ENCODE results near the gene DHX58. TPM values are rescaled to one million over a fixed set of nuclear protein-coding genes. Genes with fewer than 3 reads are reported as not detected.

DHX58 gene
- total and polyA plus RNA-seq, 2 donors from 2014 or later: 22.1 to 27.5 TPM

DNA sequence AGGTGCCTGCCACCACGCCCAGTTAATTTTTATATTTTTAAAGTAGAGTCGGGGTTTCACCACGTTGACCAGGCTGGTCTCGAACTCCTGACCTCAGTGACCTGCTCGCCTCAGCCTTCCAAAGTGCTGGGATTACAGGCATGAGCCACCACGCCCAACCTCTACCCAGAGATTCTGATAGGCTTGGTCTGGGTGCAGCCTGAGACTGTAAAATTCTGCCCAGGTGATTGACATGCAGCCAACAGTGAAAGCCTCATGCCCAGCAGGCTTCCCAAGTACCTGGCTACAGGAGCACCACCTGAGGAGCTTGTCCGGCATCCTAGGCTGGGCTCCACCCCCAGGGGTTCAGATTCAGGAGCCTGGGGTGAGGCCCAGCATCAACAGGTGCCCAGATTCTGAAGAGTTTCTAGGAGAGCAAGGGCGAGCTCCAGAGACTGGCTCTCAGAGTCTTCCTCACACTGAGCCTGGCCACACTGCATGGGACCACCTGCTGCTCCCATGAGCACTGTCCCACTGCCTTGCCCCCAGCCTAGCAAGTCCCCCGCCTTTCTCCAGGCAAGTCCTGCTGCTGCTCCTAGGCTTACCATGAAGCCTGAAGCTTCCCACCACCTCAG, 30.9 kb downstream of the DHX58 start:
- intact Hi-C loops (cut with DNase I): no loop called here
- no peak overlapping the region for H3K27ac ChIP-seq (ENCODE audit: low read depth in 2 of 2, low read length in 2 of 2)
- no peaks in the 10 kb centered on the region for H3K4me1 ChIP-seq (ENCODE audit: control insufficient read depth in 2 of 3, insufficient read depth in 2 of 3, low read depth in 1 of 3, low read length in 3 of 3)
- H3K9me3 ChIP-seq (ENCODE audit: control insufficient read depth in 2 of 3, insufficient read depth in 1 of 3, low read length in 3 of 3): no peaks in the 10 kb centered on the region
- no peaks in the 10 kb centered on the region for H3K27me3 ChIP-seq (ENCODE audit: control insufficient read depth, insufficient read depth, low read length)
- H3K36me3 ChIP-seq (ENCODE audit: control insufficient read depth in 2 of 3, insufficient read depth in 3 of 3, low read length in 3 of 3): no peaks in the 10 kb centered on the region
- FAIRE-seq: no peak
- no peak for DNase-seq
- no peak overlapping the region for H3K9ac ChIP-seq (ENCODE audit: low read length in 3 of 3)
- H3K4me3 ChIP-seq (ENCODE audit: low read length in 3 of 3): no peak overlapping the region
- TF ChIP-seq, protein P1, sequence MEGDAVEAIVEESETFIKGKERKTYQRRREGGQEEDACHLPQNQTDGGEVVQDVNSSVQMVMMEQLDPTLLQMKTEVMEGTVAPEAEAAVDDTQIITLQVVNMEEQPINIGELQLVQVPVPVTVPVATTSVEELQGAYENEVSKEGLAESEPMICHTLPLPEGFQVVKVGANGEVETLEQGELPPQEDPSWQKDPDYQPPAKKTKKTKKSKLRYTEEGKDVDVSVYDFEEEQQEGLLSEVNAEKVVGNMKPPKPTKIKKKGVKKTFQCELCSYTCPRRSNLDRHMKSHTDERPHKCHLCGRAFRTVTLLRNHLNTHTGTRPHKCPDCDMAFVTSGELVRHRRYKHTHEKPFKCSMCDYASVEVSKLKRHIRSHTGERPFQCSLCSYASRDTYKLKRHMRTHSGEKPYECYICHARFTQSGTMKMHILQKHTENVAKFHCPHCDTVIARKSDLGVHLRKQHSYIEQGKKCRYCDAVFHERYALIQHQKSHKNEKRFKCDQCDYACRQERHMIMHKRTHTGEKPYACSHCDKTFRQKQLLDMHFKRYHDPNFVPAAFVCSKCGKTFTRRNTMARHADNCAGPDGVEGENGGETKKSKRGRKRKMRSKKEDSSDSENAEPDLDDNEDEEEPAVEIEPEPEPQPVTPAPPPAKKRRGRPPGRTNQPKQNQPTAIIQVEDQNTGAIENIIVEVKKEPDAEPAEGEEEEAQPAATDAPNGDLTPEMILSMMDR (IDR thresholded peaks at IDR 0.05; ENCODE audit: borderline replicate concordance, extremely low read depth, insufficient read depth): no peak

DNA sequence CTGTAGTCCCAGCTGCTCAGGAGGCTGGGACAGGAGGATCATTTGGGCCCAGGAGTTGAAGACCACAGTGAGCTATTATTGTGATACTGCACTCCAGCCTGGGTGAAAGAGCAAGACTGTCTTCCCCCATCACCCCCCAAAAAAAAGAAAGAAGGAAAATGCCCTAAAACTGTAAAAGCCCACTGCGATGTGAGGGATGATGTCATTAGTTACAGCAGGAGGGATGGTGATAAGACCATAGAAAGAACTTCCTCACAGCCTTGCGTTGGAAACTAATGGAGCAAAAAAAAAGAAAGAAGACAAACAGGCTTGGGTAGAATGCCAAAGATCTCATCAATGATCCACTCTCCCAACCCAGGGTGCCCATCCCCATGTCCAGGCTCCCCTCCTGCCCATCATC, 33.0 kb downstream of the DHX58 start:
- no peaks in the 10 kb centered on the region for H3K36me3 ChIP-seq (ENCODE audit: control insufficient read depth in 2 of 3, insufficient read depth in 3 of 3, low read length in 3 of 3)
- H3K27me3 ChIP-seq (ENCODE audit: control insufficient read depth, insufficient read depth, low read length): no peaks in the 10 kb centered on the region
- H3K4me1 ChIP-seq (ENCODE audit: control insufficient read depth in 2 of 3, insufficient read depth in 2 of 3, low read depth in 1 of 3, low read length in 3 of 3): no peaks in the 10 kb centered on the region
- no peak overlapping the region for H3K27ac ChIP-seq (ENCODE audit: low read depth in 2 of 2, low read length in 2 of 2)
- no peak overlapping the region for H3K4me3 ChIP-seq (ENCODE audit: low read length in 3 of 3)
- DNase-seq (no peak), FAIRE-seq (no peak)
- no peak overlapping the region for H3K9ac ChIP-seq (ENCODE audit: low read length in 3 of 3)
- TF ChIP-seq, protein P1 (IDR thresholded peaks at IDR 0.05; ENCODE audit: borderline replicate concordance, extremely low read depth, insufficient read depth): no peak
- H3K9me3 ChIP-seq (ENCODE audit: control insufficient read depth in 2 of 3, insufficient read depth in 1 of 3, low read length in 3 of 3): no peaks in the 10 kb centered on the region
- intact Hi-C loops (cut with DNase I): no loop called here

DNA sequence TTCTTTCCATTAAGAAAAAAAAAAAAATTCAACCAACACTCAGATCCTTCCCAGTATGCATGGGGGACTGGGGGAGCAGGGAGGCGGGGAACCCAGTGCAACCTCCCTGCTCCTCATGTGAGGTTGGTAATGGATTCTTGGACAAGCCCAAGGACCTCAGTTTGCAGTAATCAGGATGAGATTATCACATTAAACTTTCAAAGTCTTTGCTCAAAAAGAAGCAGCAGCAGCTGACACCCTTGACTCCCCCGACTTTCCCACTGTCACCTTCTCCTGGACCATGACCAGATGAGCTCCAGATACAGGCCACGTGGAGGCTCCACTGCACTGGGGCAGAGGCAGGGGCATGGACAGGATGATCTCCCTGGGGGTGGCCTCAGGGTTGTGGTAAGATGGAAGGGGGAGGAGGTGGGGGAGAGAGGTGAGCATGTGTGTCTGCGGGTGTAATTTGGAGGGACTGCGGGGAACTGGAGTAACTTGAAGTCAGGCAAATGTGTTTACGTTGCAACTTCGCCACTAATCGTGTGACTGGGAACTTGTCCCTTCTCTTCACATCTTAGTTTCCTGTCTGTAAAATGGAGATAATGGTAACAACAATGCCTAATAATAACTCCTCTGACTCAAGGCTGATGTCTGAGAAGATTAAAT, 34.0 kb downstream of the DHX58 start:
- no peak overlapping the region for H3K9ac ChIP-seq (ENCODE audit: low read length in 3 of 3)
- H3K4me3 ChIP-seq (ENCODE audit: low read length in 3 of 3): no peak overlapping the region
- TF ChIP-seq, protein P1 (IDR thresholded peaks at IDR 0.05; ENCODE audit: borderline replicate concordance, extremely low read depth, insufficient read depth): no peak
- no peaks in the 10 kb centered on the region for H3K27me3 ChIP-seq (ENCODE audit: control insufficient read depth, insufficient read depth, low read length)
- DNase-seq (peak in 1 of 5 donors; percentile 41), FAIRE-seq (no peak)
- no peaks in the 10 kb centered on the region for H3K36me3 ChIP-seq (ENCODE audit: control insufficient read depth in 2 of 3, insufficient read depth in 3 of 3, low read length in 3 of 3)
- H3K9me3 ChIP-seq (ENCODE audit: control insufficient read depth in 2 of 3, insufficient read depth in 1 of 3, low read length in 3 of 3): no peaks in the 10 kb centered on the region
- no peaks in the 10 kb centered on the region for H3K4me1 ChIP-seq (ENCODE audit: control insufficient read depth in 2 of 3, insufficient read depth in 2 of 3, low read depth in 1 of 3, low read length in 3 of 3)
- intact Hi-C loops (cut with DNase I): no loop called here
- H3K27ac ChIP-seq (ENCODE audit: low read depth in 2 of 2, low read length in 2 of 2): no peak overlapping the region
